Upper lobe of left lung (tissue), 6 donors: ENCODE data around the gene CLDN6. TPM values are rescaled to one million over a fixed set of nuclear protein-coding genes. Genes with fewer than 3 reads are reported as not detected.

Experiments
- ATAC-seq, 2 donors: fragments of 200-7000 bp; cut with Tn5 transposase; one replicate each; pipeline ENCODE4 v1.9.1; 2022; ENCODE audit warnings: mild to moderate bottlenecking in 2 of 2, moderate library complexity in 2 of 2; ENCODE audit not compliant: low FRiP score in 2 of 2
- DNase-seq, 2 donors: peaks; one replicate each; pipeline ENCODE4 v3.0.0-alpha.2; 2019 to 2020
- H3K27ac ChIP-seq, 4 donors: fragments of 200-600 bp; sonication (generic); one replicate each; pipeline ENCODE4 v1.5.1; 2016 to 2019
- H3K27me3 ChIP-seq, 4 donors: fragments of 200-600 bp; sonication (generic); one replicate each; pipeline ENCODE4 v1.5.1; 2017 to 2019
- H3K36me3 ChIP-seq, 4 donors: fragments of 200-600 bp; sonication (generic); one replicate each; pipeline ENCODE4 v1.5.1; 2016 to 2019
- H3K4me1 ChIP-seq, 4 donors: fragments of 200-600 bp; sonication (generic); one replicate each; pipeline ENCODE4 v1.5.1; 2018 to 2019
- H3K4me3 ChIP-seq, 4 donors: fragments of 200-600 bp; sonication (generic); one replicate each; pipeline ENCODE4 v1.5.1; 2017 to 2019; ENCODE audit warnings: mild to moderate bottlenecking in 2 of 4, moderate library complexity in 1 of 4
- H3K9me3 ChIP-seq, 4 donors: fragments of 200-600 bp; sonication (generic); one replicate each; pipeline ENCODE4 v1.5.1; 2018 to 2019
- CTCF ChIP-seq, 6 experiments: fragments of 450-650 bp in 4 of 6; fragments of 200-600 bp in 2 of 6; sonication (generic) in 2 of 6; IDR thresholded peaks; one replicate each; pipeline ENCODE4 v1.5.1; 2016 to 2019; ENCODE audit warnings: antibody characterized with exemption in 6 of 6
- EP300 ChIP-seq, 4 donors: sonication (generic); formaldehyde crosslinking; IDR thresholded peaks; one replicate each; pipeline ENCODE4 v1.5.1; 2017; ENCODE audit warnings: antibody characterized with exemption in 4 of 4, control low read depth in 2 of 4
- POLR2A ChIP-seq, 4 donors: fragments of 450-650 bp; IDR thresholded peaks; one replicate each; pipeline ENCODE4 v1.5.1; 2016 to 2017; ENCODE audit warnings: antibody characterized with exemption in 4 of 4, mild to moderate bottlenecking in 2 of 4
- POLR2AphosphoS5 ChIP-seq, 2 donors: sonication (generic); formaldehyde crosslinking; IDR thresholded peaks; one replicate each; pipeline ENCODE4 v1.5.1; 2017; ENCODE audit warnings: antibody characterized with exemption in 2 of 2
- WGBS, 2 donors: methylation state at CpG; one replicate each; pipeline ENCODE4 v1.1.5; 2017 to 2018; 5-methylcytosine and 5-hydroxymethylcytosine counted together
- total RNA-seq, 6 donors: library from RNA; depleted of rRNA in 4 of 6; stranded (reverse); fragments of >200 nt in 4 of 6; gene quantifications; one replicate each; pipeline versions ENCODE4 v1.1.0 to v1.2.1, GENCODE V29; 2016 to 2021
- donor health status: DM: no; HTN: no; CAD: no; lungs with moderate emphysema.
- donor health status: DM: no; HTN: yes; CAD: no; lungs with severe emphysema.

The CLDN6 gene
- total RNA-seq, 6 donors from 2014 or later, result 0.30 to 1.9 (median 0.72) TPM; not detected in 3

DNA sequence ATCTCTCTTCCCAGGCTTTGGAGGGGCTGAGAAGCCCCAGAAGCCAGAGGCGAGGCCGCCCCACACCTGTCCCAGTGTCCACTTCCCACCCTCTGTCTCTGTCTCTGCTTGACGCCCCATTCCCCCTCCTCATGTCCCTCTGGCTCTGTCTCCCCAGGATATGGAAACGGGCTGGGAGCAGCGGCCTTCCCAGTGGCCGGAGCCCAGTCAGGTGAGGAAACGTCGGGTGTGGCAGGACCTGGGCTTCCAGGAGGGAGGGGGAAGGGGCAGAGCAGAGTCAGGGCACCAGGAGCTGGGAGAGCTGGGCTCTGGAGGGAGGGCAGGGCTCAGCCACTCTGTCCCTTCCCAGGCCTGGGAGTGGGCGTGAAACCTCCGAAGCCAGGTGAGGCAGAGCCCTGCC lies 27.1 kb downstream of the CLDN6 start:
- no peak for TF ChIP-seq POLR2AphosphoS5 (IDR thresholded peaks at IDR 0.05)
- no peak for TF ChIP-seq CTCF (IDR thresholded peaks at IDR 0.05)
- no peak for TF ChIP-seq EP300 (IDR thresholded peaks at IDR 0.05)
- no peak for TF ChIP-seq POLR2A (IDR thresholded peaks at IDR 0.05)

DNA sequence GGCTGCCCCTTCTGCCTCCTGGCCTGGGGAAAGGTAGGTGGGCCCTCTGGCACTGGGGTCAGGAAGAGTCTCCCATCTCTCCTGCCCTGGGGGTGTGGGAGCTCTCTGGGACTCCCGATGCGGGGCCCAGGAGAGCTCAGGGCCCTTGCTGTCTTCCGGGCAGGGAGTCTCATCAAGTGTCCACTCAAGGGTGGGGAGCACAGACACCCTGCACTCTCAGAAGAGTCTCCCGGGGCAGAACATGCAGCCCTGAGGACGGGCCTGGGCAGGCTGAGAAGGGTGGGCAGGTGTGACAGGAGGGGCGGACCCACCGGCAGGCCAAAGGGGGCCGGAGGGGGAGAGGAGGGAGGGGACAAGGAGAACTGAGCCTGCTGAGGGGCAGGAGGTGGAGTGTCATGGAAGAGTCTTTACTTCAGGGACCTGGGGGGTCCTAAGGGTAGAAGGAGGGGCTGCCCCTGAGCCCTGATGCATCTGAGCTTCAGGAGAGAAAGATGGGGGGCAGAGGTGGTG lies 29.3 kb downstream of the CLDN6 start:
- DNase-seq, result peak in 1 of 2 donors; percentile 55
- Histone ChIP-seq H3K4me1 (peaks cover 4 to 13% (median 9%) of the 10 kb centered on the region in 4 donors), H3K27me3 (no peaks in the 10 kb centered on the region), H3K4me3 (no peak overlapping the region), H3K36me3 (no peaks in the 10 kb centered on the region), H3K27ac (no peak overlapping the region), H3K9me3 (no peaks in the 10 kb centered on the region)
- no peak for ATAC-seq
- TF ChIP-seq CTCF (IDR thresholded peaks at IDR 0.05) (no peak), POLR2A (IDR thresholded peaks at IDR 0.05) (no peak), EP300 (IDR thresholded peaks at IDR 0.05) (no peak), POLR2AphosphoS5 (IDR thresholded peaks at IDR 0.05) (no peak)
- WGBS, 2 donors, result 57 to 75% methylated on average over 7 to 8 of the region's 8 CpGs

More for the DNA sequence above, 27.1 kb downstream of the CLDN6 start:
- Histone ChIP-seq H3K27ac (no peak overlapping the region), H3K4me3 (no peak overlapping the region), H3K4me1 (peaks cover 0 to 7% (median 1%) of the 10 kb centered on the region in 4 donors), H3K27me3 (no peaks in the 10 kb centered on the region), H3K9me3 (no peaks in the 10 kb centered on the region), H3K36me3 (no peaks in the 10 kb centered on the region)
- peak; percentile 37 to 61 for DNase-seq
- no peak for ATAC-seq
- 60 to 64% methylated on average over 7 to 8 of the region's 10 CpGs for WGBS, 2 donors

DNA sequence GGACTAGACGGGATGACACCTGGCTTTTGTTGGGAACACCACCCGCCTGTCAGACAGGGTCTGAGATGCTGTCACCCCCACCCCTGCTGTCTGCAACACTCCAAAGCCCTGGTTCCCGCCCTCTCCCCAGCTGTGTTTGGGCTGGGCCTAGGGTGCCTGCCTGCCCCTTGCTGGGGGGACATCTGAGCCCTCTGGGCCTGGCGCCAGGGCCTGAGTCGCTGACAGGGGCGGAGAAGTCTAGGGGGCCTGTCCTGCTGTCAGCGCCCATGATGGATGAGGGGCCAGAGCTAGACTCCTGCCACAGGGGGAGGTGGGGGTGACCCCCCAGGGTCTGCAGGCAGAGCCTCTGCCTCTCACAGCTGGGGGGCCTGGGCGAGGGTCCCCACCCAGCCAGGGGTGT lies 30.1 kb downstream of the CLDN6 start:
- H3K4me1 ChIP-seq, result peaks cover 4 to 19% (median 12%) of the 10 kb centered on the region in 4 donors
- H3K4me3 ChIP-seq, result no peak overlapping the region
- no peak for TF ChIP-seq CTCF (IDR thresholded peaks at IDR 0.05)
- TF ChIP-seq EP300 (IDR thresholded peaks at IDR 0.05), result no peak
- no peak for TF ChIP-seq POLR2A (IDR thresholded peaks at IDR 0.05)
- no peak for TF ChIP-seq POLR2AphosphoS5 (IDR thresholded peaks at IDR 0.05)
- WGBS, 2 donors, result 42 to 59% methylated on average over 4 to 7 of the region's 8 CpGs
- no peaks in the 10 kb centered on the region for H3K36me3 ChIP-seq
- H3K27ac ChIP-seq, result no peak overlapping the region
- H3K27me3 ChIP-seq, result no peaks in the 10 kb centered on the region
- DNase-seq (peak in 1 of 2 donors; percentile 69), ATAC-seq (no peak)
- H3K9me3 ChIP-seq, result no peaks in the 10 kb centered on the region

DNA sequence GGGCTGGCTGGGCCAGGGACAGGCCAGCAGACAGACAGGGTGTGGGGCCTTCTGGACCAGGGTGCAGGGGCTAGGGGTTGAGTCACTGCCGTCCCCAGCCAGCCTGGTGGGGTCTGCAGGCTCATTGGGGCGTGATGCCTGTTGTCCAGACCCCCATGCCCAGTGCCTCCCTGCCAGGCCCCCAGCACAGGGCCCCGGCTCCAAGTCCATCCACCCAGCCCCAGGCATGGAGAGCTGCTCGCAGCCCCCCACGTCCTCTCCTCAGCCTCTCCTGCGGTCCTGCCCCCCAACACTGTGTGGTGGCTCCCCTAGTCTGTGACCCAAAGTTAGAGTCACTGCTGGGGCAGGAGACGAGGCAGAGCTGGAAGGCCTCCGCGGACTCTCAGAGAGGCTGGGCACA lies 30.7 kb downstream of the CLDN6 start:
- H3K9me3 ChIP-seq, result no peaks in the 10 kb centered on the region
- WGBS, 2 donors, result 86% methylated on average over 5 of the region's 9 CpGs; no CpG with 5 or more reads in 1 of the 2 donors
- no peaks in the 10 kb centered on the region for H3K27me3 ChIP-seq
- H3K36me3 ChIP-seq, result no peaks in the 10 kb centered on the region
- H3K4me1 ChIP-seq, result peaks cover 4 to 19% (median 12%) of the 10 kb centered on the region in 4 donors
- H3K27ac ChIP-seq, result no peak overlapping the region
- no peak overlapping the region for H3K4me3 ChIP-seq
- no peak for TF ChIP-seq POLR2A (IDR thresholded peaks at IDR 0.05)
- no peak for TF ChIP-seq POLR2AphosphoS5 (IDR thresholded peaks at IDR 0.05)
- TF ChIP-seq EP300 (IDR thresholded peaks at IDR 0.05), result no peak
- TF ChIP-seq CTCF (IDR thresholded peaks at IDR 0.05), result no peak
- ATAC-seq (no peak), DNase-seq (peak in 1 of 2 donors; percentile 50)

GRCh38 chr16:2986623-2987188 lies 31.3 kb downstream of the CLDN6 start:
- WGBS, 2 donors, result 83 to 90% methylated on average over 7 to 15 of the region's 17 CpGs
- Histone ChIP-seq H3K4me3 (no peak overlapping the region), H3K36me3 (no peaks in the 10 kb centered on the region), H3K27ac (no peak overlapping the region), H3K27me3 (no peaks in the 10 kb centered on the region), H3K9me3 (no peaks in the 10 kb centered on the region), H3K4me1 (peaks cover 4 to 19% (median 12%) of the 10 kb centered on the region in 4 donors)
- TF ChIP-seq CTCF (IDR thresholded peaks at IDR 0.05), result no peak
- TF ChIP-seq EP300 (IDR thresholded peaks at IDR 0.05), result no peak
- TF ChIP-seq POLR2A (IDR thresholded peaks at IDR 0.05), result no peak
- no peak for TF ChIP-seq POLR2AphosphoS5 (IDR thresholded peaks at IDR 0.05)
- no peak for ATAC-seq
- peak in 1 of 2 donors; percentile 70 for DNase-seq
